GM13977 (cell line): ENCODE measurements around the gene ZCCHC14.
"Not testable (repeated sequence)": the region's sequence is repeated elsewhere in the genome, so short reads cannot be mapped to it uniquely, and the experiment has no call there.

Experiments
- DNase-seq: peaks from one replicate; pipeline ENCODE4 v3.0.0; 2012; ENCODE audit warnings: low spot score
- CTCF ChIP-seq: IDR thresholded peaks from 2 replicates; pipeline ENCODE4 v1.5.1; 2012; ENCODE audit warnings: mild to moderate bottlenecking, control low read depth; ENCODE audit not compliant: insufficient read depth; ENCODE audit errors: extremely low read depth, missing control alignments
- in situ Hi-C: fragments of 300-500 bp; cut with MboI; formaldehyde crosslinking; loops from one replicate; pipeline ENCODE4 v1.12.0; 2022; ENCODE audit warnings: low sequenced_read_pairs, low pct_unique_long_range_greater_than_20kb, mixed read lengths, inconsistent platforms; ENCODE audit not compliant: unreplicated experiment

The ZCCHC14 gene

GRCh38 chr16:87380403-87380802 is 112.4 kb downstream of the ZCCHC14 start:
- in situ Hi-C loops, result no loop called here
- TF ChIP-seq CTCF, result no peak
- DNase-seq, result no peak

- DNase-seq, in situ Hi-C loops: not testable (repeated sequence)
Measured at GRCh38 chr16:87379312-87379752, 113.5 kb downstream of the ZCCHC14 start.

- DNase-seq, result no peak
- in situ Hi-C loops, result no loop called here
- no peak for TF ChIP-seq CTCF
Measured at GRCh38 chr16:87376660-87377059, 116.2 kb downstream of the ZCCHC14 start.

GRCh38 chr16:87375426-87376135 is 117.2 kb downstream of the ZCCHC14 start:
- TF ChIP-seq CTCF, result no peak
- in situ Hi-C loops, result no loop called here
- no peak for DNase-seq

GRCh38 chr16:87374313-87374712 is 118.5 kb downstream of the ZCCHC14 start:
- in situ Hi-C loops, result no loop called here
- DNase-seq, result no peak
- TF ChIP-seq CTCF, result no peak

GRCh38 chr16:87372305-87372704 is 120.5 kb downstream of the ZCCHC14 start:
- no peak for TF ChIP-seq CTCF
- no peak for DNase-seq
- in situ Hi-C loops, result no loop called here

GRCh38 chr16:87371261-87371866 is 121.5 kb downstream of the ZCCHC14 start:
- no peak for DNase-seq
- no peak for TF ChIP-seq CTCF
- in situ Hi-C loops, result no loop called here
